GM19351 (cell line): Measurements from ENCODE around the gene ARFRP1.

ENCODE experiments used
- ATAC-seq: cut with Tn5 transposase; IDR thresholded peaks from one replicate; pipeline ENCODE4 v1.9.1; 2021; ENCODE audit warnings: mild to moderate bottlenecking, moderate library complexity; ENCODE audit not compliant: unreplicated experiment

Gene ARFRP1

DNA sequence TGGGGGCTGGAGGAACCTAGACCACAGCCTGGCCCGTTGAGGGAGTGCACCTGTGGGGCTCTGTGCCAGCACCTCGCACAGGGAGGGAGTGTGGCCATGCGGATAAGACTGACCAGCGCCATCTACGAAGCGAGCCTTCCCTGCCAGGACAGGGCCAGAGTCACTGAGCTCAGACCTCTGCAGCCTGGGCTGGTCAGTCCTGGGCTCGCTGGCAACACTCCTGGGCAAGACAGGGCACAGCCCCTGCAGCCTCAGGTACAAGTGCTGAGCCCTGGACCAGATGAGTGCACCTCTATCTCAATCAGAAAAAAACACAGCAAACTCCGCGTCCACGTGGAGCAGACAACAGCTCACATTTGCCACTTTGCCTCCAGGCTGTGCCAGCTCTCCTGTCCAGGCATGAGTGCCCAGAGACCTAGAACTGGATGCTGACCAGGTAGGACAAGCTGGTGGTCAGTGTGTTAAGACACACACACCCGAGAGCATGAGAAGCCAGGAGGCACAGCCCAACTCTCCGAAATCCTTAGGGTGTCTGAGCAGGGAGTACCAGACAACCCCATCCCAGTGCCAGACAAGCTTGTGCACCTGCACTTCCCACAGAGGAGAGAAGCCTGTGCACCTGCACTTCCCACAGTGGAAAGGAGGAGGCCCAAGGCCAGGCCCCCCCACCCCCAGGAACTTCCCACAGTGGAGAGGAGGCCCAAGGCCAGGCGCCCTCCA, 4.9 kb downstream of the ARFRP1 start:
- ATAC-seq, result no peak

DNA sequence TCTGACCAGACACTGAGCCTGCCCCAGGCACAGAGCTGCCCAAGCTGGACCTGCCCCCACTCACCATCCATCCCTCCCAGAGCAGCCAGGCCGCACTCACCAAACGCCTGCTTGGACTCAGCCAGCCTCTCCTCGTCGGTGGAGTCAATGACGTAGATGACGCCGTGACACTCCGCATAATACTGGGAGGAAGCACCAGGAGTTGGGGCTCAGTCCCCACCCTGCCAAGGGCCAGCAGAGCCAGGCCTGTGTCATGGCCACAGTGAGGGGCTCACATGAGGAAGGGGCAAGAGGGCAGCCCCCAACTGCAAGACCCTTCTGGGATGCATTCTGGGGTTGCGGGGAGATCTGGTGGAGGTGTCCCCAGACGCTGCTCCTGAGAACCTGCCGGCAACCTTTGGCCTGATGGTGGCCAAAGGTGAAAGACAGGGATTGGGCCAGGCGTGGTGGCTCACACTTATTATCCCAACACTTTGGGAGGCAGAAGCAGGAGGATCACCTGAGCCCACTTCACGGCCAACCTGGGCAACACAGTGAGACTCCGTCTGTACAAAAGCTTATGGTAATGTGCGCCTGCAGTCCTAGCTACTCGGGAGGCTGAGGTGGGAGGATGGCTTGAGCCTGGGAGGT, 5.6 kb downstream of the ARFRP1 start:
- ATAC-seq, result no peak

DNA sequence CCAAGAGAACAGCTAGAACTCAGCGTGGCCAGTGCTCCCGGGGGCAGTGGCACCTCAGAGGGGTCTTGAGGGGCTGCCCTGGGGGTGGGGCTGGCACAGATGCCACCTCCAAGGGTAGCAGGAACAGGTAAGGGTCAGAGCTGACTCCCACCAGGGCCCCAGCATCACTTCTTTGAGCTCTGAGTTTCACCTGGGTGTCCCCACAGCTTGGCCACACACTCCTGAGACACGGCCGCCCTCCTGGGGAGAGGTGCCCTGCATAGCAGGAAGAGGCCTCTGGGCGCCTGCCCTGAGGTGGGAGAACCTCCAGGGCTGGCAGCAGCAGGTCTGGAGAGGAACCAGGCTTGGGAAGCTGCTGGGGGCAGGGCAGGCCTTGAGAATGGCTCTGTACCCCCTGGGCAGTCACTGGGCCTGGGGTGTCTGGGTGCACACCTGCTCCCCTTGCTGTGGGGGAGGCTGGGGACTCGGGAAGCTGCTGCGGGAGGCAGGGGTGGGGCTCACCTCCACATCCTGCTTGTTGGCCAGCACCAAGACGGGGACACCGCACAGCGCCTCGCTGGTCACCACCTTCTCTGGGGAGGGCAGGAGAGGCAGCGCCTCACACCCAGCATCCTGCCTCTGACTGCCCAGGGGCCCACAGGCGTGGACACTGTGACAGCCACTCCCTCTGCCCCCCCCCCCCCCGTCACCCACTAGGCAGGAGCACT, 6.3 kb downstream of the ARFRP1 start:
- ATAC-seq, result no peak

DNA sequence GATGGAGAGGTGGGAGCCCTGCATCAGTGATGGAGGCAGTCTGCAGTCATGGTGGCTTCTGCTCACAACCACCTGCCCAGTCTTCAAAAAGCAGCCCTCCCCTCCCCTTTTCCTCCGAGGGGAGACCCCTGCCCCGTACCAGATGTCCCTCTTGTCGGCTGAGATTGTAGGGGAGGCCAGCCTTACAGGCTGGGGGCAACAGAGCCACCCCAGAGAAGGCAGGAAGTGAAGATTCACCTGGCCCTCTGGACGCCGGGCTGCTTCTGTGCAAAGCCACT, 6.8 kb downstream of the ARFRP1 start:
- no peak for ATAC-seq

DNA sequence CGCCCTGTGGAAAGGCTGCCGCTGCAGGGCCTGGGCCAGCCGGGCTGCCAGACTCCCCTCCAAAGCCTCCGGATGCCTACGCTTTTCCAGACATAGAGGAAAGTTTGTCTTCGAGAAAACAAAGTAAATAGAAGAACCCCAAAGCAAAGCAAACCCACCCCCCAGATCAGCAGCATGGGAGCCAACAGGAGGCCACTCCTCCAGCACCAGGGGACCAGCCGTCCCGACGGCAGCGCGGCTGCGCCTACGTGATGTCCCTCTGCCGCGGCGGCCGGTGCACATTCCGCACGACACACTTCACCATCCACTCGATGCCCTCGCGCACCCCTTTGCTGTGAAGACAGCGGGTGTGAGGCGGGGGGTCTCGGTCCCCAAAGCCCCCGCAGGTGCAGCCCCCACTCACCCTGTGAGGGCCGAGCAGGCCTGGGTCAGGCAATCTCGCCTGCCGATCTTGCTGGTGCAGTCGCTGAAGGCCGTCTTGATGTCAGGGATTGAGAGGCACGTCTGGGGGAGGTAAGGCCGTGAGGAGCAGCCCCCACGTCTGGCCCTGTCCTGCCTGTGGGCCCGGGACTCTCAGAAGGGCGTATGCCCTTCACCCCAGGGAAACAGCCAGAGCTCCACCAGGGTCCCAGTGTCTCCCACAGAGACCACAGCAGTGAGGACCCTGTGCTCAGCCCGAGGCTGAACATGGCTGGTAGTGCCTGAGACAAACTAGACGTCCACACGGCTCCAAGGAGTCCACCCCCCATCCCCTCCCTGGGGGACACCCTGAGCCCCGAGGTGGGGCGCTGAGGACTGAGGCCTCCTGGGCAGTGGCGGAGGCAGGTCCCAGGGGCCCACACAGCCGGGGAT, 7.4 kb downstream of the ARFRP1 start:
- ATAC-seq, result no peak

DNA sequence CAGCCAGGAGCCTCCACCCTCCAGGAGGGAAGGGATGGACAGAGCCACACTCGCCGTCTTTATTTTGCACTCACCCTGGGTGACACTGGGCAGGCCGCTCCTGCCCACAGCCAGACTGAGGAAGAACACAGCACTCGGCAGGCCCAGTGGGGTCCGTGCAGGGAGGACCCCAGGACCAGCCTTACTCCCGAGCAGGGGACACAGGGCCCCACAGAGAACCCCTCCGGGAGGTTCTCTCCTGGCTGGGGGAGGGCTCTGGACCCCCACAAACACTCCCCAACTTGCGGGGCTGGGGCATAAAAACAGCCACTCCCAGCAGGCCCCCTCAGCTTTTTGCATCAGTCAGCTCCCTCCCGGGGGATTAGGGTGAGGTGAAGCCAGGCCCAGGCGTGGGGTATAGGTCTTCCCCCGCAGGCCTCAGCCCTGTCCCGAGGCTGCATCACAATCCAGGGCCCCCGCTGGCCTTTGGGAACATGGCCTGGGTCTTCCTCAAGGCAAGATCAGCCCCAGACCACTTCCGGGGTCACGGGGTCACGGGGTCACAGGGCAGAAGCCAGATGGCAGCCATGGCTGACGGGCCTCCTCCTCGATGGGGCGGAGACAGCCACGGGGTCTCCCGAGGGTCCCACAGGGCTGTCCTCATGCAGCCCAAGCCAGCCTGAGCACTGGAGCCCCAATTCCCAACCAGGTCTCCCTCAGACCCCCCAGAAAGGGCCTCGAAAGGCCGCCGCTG, 8.1 kb downstream of the ARFRP1 start:
- no peak for ATAC-seq

DNA sequence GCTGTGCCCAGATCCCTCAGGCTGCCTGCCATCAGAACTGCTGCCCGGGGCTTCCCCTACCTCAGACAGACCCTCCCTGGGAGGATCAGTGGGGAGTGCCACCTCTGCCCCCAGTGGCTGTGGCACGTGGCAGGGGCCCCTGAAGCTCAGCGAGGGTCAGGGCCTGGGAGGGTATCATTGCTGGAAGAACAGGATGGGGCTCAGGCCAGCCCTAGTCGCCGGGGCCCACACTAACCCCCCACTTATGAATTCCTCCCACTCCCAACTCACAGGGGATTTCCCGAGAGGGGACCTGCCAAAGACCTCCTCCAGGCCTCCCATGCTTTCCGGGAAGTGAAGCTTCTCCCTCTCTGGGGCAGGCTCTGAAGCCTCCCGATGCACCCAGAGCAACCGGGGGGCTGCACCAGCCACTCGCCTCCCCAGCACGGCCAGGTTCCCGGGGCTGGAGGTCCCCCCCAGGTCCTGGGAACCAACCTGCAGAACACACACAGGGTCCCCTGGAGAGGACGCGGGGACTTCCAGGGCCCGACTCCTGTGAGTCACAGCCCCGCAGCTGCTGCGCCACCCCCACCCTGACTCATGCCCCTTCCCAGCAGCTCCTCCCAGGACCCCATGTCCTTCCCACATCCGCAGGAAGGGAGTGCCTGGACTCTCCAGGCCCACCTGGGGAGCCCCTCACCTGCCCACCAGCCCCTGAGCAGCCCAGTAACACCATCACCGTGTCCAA, 8.9 kb downstream of the ARFRP1 start:
- no peak for ATAC-seq

DNA sequence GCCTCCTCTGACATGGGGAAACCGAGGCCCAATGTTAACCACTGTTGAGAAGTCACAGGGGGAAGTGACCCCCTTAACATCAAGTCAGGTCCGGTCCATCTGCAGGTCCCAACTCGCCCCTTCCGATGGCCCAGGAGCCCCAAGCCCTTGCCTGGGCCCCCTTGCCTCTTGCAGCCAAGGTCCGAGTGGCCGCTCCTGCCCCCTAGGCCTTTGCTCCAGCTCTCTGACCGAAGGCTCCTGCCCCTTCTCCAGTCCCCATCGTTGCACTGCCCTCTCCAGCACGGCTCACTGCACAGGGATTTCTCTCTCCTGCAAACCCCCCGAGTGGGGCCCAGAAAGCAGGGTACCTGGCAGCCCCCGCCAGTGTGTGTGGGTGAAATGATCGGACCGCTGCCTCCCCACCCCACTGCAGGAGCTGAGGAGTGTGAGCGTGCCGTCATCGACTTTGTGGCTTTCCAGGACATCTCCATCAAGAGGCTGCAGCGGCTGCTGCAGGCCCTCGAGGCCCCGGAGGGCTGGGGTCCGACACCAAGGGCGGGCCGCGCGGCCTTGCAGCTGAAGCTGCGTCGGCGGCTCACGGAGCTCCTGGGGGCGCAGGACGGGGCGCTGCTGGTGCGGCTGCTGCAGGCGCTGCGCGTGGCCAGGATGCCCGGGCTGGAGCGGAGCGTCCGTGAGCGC, 9.8 kb downstream of the ARFRP1 start:
- ATAC-seq, result no peak

DNA sequence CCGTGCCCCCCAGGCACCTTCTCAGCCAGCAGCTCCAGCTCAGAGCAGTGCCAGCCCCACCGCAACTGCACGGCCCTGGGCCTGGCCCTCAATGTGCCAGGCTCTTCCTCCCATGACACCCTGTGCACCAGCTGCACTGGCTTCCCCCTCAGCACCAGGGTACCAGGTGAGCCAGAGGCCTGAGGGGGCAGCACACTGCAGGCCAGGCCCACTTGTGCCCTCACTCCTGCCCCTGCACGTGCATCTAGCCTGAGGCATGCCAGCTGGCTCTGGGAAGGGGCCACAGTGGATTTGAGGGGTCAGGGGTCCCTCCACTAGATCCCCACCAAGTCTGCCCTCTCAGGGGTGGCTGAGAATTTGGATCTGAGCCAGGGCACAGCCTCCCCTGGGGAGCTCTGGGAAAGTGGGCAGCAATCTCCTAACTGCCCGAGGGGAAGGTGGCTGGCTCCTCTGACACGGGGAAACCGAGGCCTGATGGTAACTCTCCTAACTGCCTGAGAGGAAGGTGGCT, 10.4 kb downstream of the ARFRP1 start:
- no peak for ATAC-seq

DNA sequence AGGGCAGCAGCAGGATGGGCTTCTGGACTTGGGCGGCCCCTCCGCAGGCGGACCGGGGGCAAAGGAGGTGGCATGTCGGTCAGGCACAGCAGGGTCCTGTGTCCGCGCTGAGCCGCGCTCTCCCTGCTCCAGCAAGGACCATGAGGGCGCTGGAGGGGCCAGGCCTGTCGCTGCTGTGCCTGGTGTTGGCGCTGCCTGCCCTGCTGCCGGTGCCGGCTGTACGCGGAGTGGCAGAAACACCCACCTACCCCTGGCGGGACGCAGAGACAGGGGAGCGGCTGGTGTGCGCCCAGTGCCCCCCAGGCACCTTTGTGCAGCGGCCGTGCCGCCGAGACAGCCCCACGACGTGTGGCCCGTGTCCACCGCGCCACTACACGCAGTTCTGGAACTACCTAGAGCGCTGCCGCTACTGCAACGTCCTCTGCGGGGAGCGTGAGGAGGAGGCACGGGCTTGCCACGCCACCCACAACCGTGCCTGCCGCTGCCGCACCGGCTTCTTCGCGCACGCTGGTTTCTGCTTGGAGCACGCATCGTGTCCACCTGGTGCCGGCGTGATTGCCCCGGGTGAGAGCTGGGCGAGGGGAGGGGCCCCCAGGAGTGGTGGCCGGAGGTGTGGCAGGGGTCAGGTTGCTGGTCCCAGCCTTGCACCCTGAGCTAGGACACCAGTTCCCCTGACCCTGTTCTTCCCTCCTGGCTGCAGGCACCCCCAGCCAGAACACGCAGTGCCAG, 11.0 kb downstream of the ARFRP1 start, which contains the start of gene TNFRSF6B:
TSS of gene TNFRSF6B (plus strand) at position 25 of the 729 bp plus-strand sequence. CDS start at position 141, 116 bp downstream.
- no peak for ATAC-seq

DNA sequence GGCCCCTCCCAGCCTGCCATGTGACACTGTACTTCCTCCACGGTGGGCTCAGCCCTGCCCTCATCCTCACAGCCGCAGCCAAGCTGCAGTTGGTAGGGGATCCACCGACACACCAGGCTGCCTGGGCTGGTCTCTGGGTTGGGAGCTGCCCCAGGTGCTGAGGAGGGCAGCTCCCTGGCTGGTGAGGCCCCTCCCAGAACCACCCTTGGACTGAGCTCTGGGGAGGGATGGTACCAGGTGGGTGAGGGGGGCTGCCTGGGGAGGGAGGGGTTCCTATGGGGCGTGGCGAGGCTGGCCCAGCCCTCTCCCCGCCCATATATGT, 11.5 kb downstream of the ARFRP1 start:
- no peak for ATAC-seq

DNA sequence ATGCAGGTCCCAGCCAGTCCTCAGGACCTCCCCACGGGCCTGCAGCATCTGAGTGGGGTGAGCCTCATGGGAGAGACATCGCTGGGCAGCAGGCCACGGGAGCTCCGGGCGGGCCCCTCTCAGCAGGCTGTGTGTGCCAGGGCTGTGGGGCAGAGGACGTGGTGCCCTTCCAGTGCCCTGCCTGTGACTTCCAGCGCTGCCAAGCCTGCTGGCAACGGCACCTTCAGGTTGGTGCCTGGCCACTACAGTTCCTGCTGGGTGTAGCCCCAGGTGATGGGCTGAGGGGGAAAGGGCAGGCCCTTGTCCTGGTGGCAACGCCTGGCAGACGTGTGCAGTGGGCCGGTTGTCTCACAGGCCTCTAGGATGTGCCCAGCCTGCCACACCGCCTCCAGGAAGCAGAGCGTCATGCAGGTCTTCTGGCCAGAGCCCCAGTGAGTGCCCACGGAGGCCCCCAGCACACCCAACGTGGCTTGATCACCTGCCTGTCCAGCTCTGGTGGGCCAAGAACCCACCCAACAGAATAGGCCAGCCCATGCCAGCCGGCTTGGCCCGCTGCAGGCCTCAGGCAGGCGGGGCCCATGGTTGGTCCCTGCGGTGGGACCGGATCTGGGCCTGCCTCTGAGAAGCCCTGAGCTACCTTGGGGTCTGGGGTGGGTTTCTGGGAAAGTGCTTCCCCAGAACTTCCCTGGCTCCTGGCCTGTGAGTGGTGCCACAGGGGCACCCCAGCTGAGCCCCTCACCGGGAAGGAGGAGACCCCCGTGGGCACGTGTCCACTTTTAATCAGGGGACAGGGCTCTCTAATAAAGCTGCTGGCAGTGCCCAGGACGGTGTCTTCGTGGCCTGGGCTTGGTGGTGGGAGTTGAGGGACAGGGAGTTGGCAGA, 12.1 kb downstream of the ARFRP1 start:
- no peak for ATAC-seq

DNA sequence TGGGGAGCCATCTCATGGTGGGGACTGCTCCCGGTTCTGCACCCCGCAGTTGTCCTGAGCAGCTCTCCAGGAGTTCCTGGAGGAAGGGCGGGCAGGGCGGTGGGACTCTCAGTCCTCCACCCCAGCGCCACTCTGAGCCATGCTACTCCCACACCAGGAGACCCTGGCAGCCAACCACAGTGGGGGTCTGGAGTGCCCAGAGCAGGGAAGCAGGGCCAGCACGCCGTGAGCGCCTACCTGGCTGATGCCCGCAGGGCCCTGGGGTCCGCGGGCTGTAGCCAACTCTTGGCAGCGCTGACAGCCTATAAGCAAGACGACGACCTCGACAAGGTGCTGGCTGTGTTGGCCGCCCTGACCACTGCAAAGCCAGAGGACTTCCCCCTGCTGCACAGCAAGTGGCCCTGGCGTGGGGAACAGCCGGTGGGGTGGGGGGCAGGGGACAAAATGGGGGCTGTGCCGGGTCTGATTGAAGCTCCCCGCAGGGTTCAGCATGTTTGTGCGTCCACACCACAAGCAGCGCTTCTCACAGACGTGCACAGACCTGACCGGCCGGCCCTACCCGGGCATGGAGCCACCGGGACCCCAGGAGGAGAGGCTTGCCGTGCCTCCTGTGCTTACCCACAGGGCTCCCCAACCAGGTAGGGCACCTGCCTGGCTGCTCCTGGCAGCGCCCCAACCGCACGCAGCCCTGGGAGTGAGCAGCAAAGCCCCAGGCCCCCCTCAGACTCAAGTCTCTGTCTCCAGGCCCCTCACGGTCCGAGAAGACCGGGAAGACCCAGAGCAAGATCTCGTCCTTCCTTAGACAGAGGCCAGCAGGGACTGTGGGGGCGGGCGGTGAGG, 13.0 kb downstream of the ARFRP1 start:
- ATAC-seq, result no peak

DNA sequence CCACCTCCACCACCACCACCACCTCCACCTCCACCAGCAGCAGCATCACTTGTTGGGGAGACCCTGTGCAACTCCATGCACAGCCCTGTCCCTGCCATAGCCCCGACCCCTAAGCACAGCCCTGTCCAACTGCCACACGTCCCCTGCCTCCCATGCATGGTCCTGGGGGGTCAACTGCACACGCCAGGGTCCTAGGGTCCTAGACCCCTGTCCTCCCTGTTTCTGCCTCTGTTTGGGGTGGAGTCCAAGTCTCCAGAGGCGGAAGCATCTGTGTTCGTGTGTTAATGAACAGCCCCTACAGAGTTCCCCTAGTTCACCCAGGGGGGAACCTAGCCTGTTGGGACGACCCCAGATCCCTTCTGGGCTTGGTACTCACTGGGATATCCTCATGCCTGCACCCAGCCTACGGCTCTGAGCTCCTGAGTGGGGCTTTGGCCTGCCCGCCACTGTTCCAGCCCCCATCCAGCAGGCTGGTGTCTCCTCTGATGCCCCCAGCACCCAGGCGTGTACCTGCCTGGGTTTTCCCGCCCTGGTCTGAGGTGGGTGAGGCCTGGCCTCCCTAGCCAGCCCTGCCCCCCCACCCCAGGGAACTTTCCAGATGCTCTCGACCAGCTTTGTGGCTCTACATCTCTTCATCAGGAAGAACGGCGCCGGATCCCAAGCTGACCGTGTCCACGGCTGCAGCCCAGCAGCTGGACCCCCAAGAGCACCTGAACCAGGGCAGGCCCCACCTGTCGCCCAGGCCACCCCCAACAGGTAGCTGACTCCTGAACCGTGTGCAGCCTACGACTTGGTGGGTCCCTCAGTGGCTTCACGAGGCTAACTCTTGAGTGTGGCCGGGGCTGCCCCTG, 13.8 kb downstream of the ARFRP1 start:
- no peak for ATAC-seq

DNA sequence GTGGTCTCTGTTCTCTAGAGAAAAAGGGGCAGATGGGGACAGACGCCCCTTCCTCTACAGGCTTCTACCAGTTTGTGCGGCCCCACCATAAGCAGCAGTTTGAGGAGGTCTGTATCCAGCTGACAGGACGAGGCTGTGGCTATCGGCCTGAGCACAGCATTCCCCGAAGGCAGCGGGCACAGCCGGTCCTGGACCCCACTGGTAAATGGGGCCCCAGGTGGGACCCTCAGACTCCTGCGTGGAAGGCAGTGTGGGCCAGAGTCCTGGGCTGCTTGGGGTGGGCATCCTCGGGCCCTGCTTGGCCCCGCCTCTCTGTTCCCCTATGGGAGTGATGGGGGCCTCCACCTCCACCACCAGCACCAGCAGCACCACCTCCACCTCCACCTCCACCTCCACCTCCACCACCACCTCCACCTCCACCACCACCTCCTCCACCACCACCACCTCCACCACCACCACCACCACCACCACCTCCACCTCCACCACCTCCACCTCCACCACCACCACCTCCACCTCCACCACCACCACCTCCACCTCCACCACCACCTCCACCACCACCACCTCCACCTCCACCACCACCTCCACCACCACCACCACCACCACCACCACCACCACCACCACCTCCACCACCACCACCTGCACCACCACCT, 14.6 kb downstream of the ARFRP1 start:
- no peak for ATAC-seq
